Right renal pelvis (tissue), 4 donors: ENCODE data around the gene CSDE1. TPM values are rescaled to one million over a fixed set of nuclear protein-coding genes. Genes with fewer than 3 reads are reported as not detected.

Source experiments
- DNase-seq, 4 donors: peaks; one replicate each; pipeline ENCODE4 v3.0.0-alpha.2; 2013; ENCODE audit warnings: low read depth in 4 of 4, low spot score in 3 of 4, missing footprints in 1 of 4
- polyA plus RNA-seq, 4 donors: library from polyadenylated mRNA; unstranded; fragments of 120-200 nt; gene quantifications; one replicate each; pipeline ENCODE4 v1.2.1, GENCODE V29; 2013; ENCODE audit not compliant: insufficient read length in 4 of 4

CSDE1 gene
- polyA plus RNA-seq, 4 donors: 405 to 482 (median 468) TPM

- no peak for DNase-seq
Observed at GRCh38 chr1:114750780-114751179, 7.0 kb downstream of the CSDE1 start.

- no peak for DNase-seq
Observed at GRCh38 chr1:114749835-114750234, 7.9 kb downstream of the CSDE1 start.

GRCh38 chr1:114746450-114747121 lies 11.2 kb downstream of the CSDE1 start:
- DNase-seq: no peak

- no peak for DNase-seq
Observed at GRCh38 chr1:114745291-114745690, 12.5 kb downstream of the CSDE1 start.

- DNase-seq: no peak
Observed at GRCh38 chr1:114741963-114742746, 15.6 kb downstream of the CSDE1 start.

DNA sequence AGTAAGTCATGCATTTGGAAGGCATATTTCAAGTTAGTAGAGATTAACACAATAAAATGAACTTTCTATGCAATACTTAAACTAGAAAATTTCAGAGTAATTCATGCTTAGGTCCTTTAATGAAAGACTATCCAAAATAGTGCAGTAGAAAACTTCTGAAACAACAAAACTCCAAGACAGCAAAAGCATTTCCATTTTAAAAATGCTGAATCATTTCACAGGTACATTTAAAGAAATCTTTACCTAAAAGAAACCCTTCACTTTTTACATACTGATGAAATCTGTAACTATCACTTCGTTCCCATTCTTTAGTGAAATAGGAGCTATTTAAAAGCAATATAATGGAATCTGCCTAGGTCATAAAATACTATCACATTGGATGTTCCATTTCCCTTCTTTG lies 17.5 kb downstream of the CSDE1 start:
- no peak for DNase-seq

- DNase-seq: no peak
Observed at GRCh38 chr1:114737314-114737849, 20.4 kb downstream of the CSDE1 start.

GRCh38 chr1:114735479-114735878 lies 22.3 kb downstream of the CSDE1 start:
- DNase-seq: no peak

DNA sequence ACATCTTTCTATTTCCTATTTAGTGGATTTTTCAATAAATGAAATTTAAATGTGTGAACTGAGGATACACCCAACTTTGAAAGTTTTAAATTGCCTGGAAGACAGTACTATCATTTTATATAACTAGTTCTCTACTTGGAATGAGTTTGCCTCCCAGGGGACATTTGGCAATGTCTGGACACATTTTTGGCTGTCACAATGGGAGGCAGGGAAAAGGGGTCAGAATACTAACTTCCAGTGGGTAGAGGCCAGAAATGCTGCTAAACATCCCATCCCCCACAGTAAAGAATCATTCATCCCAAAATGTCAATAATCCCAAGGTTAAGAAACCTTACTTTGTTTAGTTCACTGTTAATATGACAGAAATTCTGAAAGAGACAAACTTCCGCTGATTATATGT lies 28.0 kb downstream of the CSDE1 start:
- DNase-seq: no peak

DNA sequence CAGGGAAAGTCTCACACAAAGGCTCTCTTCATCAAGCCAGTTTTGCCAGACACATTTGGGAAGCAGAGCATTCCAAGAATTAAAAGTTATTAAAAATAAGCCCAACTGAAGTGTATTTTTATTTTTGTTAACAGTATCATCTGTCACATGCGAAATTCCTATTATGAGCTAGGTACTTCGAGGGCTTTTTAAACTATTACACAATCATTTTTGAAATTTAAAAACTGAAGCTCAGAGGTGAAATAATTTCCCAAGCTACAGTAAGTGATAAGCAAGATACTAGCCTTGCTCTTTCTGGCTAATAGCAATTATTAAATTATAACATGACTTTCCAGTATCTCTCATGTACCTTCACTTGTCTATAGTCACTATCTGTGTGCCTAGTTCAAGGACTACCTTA lies 29.2 kb downstream of the CSDE1 start:
- no peak for DNase-seq

- DNase-seq: no peak
Observed at GRCh38 chr1:114725230-114725629, 32.6 kb downstream of the CSDE1 start.

DNA sequence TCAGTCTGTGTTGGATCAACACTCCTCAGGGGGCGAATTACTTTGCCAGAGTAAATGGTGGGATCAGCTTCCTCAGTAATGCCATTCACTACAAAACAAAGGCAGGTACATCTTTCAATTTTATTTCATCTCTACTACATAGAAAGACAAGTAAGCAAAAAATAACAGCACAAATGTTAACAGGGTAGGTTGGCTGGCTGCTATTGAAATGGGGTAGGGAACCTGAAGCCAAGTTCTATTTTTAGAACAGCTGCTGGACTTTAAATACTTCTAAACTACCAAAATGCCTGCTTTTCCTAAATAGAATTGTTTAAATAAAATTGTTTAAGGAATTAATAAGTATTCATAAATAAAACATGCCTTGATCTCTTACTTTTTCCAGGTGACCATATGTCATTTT lies 33.9 kb downstream of the CSDE1 start:
- DNase-seq: no peak

- DNase-seq: no peak
Observed at GRCh38 chr1:114723457-114723856, 34.3 kb downstream of the CSDE1 start.

DNA sequence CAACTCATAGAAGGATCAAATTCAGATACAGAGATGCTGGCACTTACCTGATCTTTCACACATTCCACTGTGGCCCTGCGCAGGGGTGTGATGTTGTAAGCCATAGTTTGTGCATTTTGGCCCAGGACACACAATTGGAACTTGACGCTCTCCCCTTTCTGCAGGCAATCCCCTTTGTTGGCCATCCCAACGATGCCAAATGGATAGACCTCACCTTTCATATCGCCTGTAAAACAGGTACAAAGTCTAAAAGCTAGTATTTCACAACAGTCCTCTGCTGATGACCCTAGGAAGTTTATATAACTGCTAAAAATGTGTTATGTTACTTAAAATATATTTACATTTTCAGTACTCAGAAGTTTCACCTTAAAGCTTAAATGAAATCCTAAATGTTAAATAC lies 37.3 kb downstream of the CSDE1 start:
- no peak for DNase-seq

GRCh38 chr1:114719424-114719787 lies 38.4 kb downstream of the CSDE1 start:
- no peak for DNase-seq

- DNase-seq: no peak
Observed at GRCh38 chr1:114718661-114719423, 38.9 kb downstream of the CSDE1 start.

GRCh38 chr1:114716304-114717170 lies 41.2 kb downstream of the CSDE1 start, which contains the start of gene NRAS:
Gene NRAS, minus strand, starts transcription at chr1:114716771. Its CDS starts 611 bp downstream, at chr1:114716160.
- peak; percentile 84 to 90 (median 88) for DNase-seq

- DNase-seq: no peak
Observed at GRCh38 chr1:114715952-114716303, 41.9 kb downstream of the CSDE1 start.

GRCh38 chr1:114712977-114713376 lies 44.8 kb downstream of the CSDE1 start:
- DNase-seq: no peak

DNA sequence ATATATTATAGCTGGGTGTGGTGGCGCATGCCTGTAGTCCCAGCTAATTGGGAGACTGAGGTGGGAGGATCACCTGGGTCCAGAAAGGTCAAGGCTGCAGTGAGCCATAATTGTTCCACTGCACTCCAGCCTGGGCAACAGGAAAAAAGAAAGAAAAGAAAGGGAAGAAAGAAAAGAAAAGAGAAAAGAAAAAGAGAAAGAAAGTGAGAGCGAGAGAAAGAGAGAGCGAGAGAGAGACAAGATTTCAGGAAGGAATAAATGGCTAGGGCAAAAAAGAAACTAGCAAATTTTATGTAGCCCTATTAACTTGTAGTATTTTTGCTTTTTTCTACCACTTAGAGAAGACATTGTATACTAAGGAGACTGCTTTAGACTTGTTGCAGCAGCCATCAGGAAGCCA lies 47.4 kb downstream of the CSDE1 start:
- no peak for DNase-seq
